Measurements from ENCODE around the gene ATAD2B.

DNA sequence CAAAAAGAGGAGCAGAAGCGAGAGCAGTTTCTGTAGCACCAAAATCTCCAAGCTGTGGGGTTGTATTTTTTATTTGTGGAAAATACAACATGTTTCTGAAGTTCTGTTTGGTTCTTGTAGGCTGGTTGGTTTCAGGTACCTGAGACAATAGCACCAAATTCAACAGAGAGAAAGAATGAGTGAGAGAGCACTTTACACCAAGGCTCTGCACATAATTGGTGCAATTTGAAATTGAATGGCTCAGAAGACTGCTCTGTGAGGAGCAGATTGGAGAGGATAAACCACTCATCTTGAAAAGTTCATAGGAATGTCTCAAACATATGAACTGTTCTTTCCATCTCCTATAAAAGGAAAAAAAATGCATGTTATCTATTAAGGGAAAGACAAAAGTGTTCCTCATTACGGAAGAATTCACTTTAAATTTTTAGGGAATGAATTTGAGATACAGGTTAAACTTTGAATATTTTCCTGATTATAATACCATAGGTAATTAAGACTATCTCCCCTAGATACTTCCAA, 175.1 kb downstream of the ATAD2B start:
- TF ChIP-seq CTCF (conservative IDR thresholded peaks at IDR 0.05; ENCODE audit: low read depth, low read length) (no peak), EZH2 (IDR thresholded peaks at IDR 0.05; ENCODE audit: borderline replicate concordance, low read depth, low read length, poor library complexity, severe bottlenecking) (no peak)

All from A673 (cell line).